Hepatocyte (in vitro differentiated cells): ENCODE results near the gene UBE4A.

Experiments
- CTCF ChIP-seq: fragments of 200-600 bp; sonication (generic); IDR thresholded peaks from 2 replicates; pipeline ENCODE4 v1.5.1; 2016; ENCODE audit warnings: antibody characterized with exemption, mild to moderate bottlenecking; ENCODE audit not compliant: poor library complexity
- EZH2 ChIP-seq: fragments of 200-600 bp; sonication (generic); IDR thresholded peaks from 2 replicates; pipeline ENCODE4 v1.6.1; 2016; ENCODE audit warnings: antibody characterized with exemption, mild to moderate bottlenecking, borderline replicate concordance
- EZH2phosphoT487 ChIP-seq: fragments of 200-600 bp; sonication (generic); IDR thresholded peaks from one replicate; pipeline ENCODE4 v1.6.1; 2018; ENCODE audit warnings: antibody characterized with exemption, mild to moderate bottlenecking, low read depth, moderate library complexity; ENCODE audit not compliant: unreplicated experiment, severe bottlenecking

- TF ChIP-seq CTCF (no peak), EZH2 (no peak), EZH2phosphoT487 (no peak)
Observed at GRCh38 chr11:118318124-118318523, 41.3 kb upstream of the UBE4A start.
